ENCODE data around the gene SLC8B1. TPM values are rescaled to one million over a fixed set of nuclear protein-coding genes. Genes with fewer than 3 reads are reported as not detected.

SLC8B1 gene
- total RNA-seq, 4 donors from 2014 or later, result 49.5 to 112 (median 101) TPM

- no peak for TF ChIP-seq POLR2A (IDR thresholded peaks at IDR 0.05)
- no peak for TF ChIP-seq CTCF (IDR thresholded peaks at IDR 0.05)
- DNase-seq, result no peak
- peaks cover 0 to 8% (median 0%) of the 10 kb centered on the region in 4 donors for H3K9me3 ChIP-seq
- peaks cover 0 to 5% (median 0%) of the 10 kb centered on the region in 3 donors for H3K36me3 ChIP-seq
- no peaks in the 10 kb centered on the region for H3K27me3 ChIP-seq
- no peak overlapping the region for H3K4me3 ChIP-seq
- H3K4me1 ChIP-seq, result peaks cover 0 to 23% (median 2%) of the 10 kb centered on the region in 4 donors
- H3K27ac ChIP-seq, result no peak overlapping the region
These were observed 77.3 kb downstream of the SLC8B1 start for GRCh38 chr12:113257564-113257963.

GRCh38 chr12:113254298-113254697 lies 80.6 kb downstream of the SLC8B1 start:
- TF ChIP-seq POLR2A (IDR thresholded peaks at IDR 0.05), result no peak
- no peak for TF ChIP-seq CTCF (IDR thresholded peaks at IDR 0.05)
- H3K9me3 ChIP-seq, result peaks cover 0 to 12% (median 0%) of the 10 kb centered on the region in 4 donors
- H3K4me3 ChIP-seq, result no peak overlapping the region
- no peak for DNase-seq
- H3K27me3 ChIP-seq, result no peaks in the 10 kb centered on the region
- H3K36me3 ChIP-seq, result peaks cover 0 to 36% (median 0%) of the 10 kb centered on the region in 3 donors
- H3K27ac ChIP-seq, result no peak overlapping the region
- peaks cover 0 to 7% (median 2%) of the 10 kb centered on the region in 4 donors for H3K4me1 ChIP-seq

GRCh38 chr12:113253532-113254285 lies 81.2 kb downstream of the SLC8B1 start:
- H3K27ac ChIP-seq, result peak overlapping the region in 1 of 4 donors; percentile 44
- H3K36me3 ChIP-seq, result peaks cover 0 to 41% (median 0%) of the 10 kb centered on the region in 3 donors
- peaks cover 0 to under 1% (median 0%) of the 10 kb centered on the region in 4 donors for H3K4me1 ChIP-seq
- no peak overlapping the region for H3K4me3 ChIP-seq
- DNase-seq, result peak in 1 of 3 donors; percentile 20
- no peaks in the 10 kb centered on the region for H3K27me3 ChIP-seq
- no peak for TF ChIP-seq CTCF (IDR thresholded peaks at IDR 0.05)
- TF ChIP-seq POLR2A (IDR thresholded peaks at IDR 0.05), result no peak
- peaks cover 0 to 12% (median 0%) of the 10 kb centered on the region in 4 donors for H3K9me3 ChIP-seq

- peak in 1 of 3 donors; percentile 30 for DNase-seq
- peaks cover 0 to 12% (median 0%) of the 10 kb centered on the region in 4 donors for H3K9me3 ChIP-seq
- TF ChIP-seq CTCF (IDR thresholded peaks at IDR 0.05), result no peak
- no peak for TF ChIP-seq POLR2A (IDR thresholded peaks at IDR 0.05)
- H3K4me3 ChIP-seq, result no peak overlapping the region
- H3K4me1 ChIP-seq, result peaks cover 0 to 2% (median under 1%) of the 10 kb centered on the region in 4 donors
- peaks cover 0 to 41% (median 0%) of the 10 kb centered on the region in 3 donors for H3K36me3 ChIP-seq
- no peak overlapping the region for H3K27ac ChIP-seq
- H3K27me3 ChIP-seq, result no peaks in the 10 kb centered on the region
These were observed 82.4 kb downstream of the SLC8B1 start for GRCh38 chr12:113252494-113252893.

GRCh38 chr12:113251404-113252070 lies 83.4 kb downstream of the SLC8B1 start:
- peaks cover 0 to 41% (median 0%) of the 10 kb centered on the region in 3 donors for H3K36me3 ChIP-seq
- H3K27ac ChIP-seq, result no peak overlapping the region
- H3K4me1 ChIP-seq, result peaks cover 0 to 12% (median 8%) of the 10 kb centered on the region in 4 donors
- H3K27me3 ChIP-seq, result no peaks in the 10 kb centered on the region
- H3K9me3 ChIP-seq, result peaks cover 0 to 12% (median 0%) of the 10 kb centered on the region in 4 donors
- TF ChIP-seq CTCF (IDR thresholded peaks at IDR 0.05) (no peak), POLR2A (IDR thresholded peaks at IDR 0.05) (no peak)
- DNase-seq, result peak in 1 of 3 donors; percentile 41
- no peak overlapping the region for H3K4me3 ChIP-seq
